RWPE1 (cell line): ENCODE data around the gene METTL4.

ENCODE experiments used
- CTCF ChIA-PET: fragments of 350-600 bp; sonication (Branson Sonifier 250); formaldehyde crosslinking; extraction: SDS; loops from one replicate; lab custom pipeline; 2021; lab: Yijun Ruan, JAX
- POLR2A ChIA-PET: fragments of 400-600 bp; formaldehyde crosslinking; extraction: SDS; loops from one replicate; lab custom pipeline; 2020; ENCODE audit warnings: antibody characterized with exemption; ENCODE audit not compliant: low non-redundant PET; lab: Yijun Ruan, JAX
- DNase-seq: peaks from one replicate; pipeline ENCODE4 v3.0.0; 2012; ENCODE audit warnings: low spot score
- H3K27ac ChIP-seq: fragments of 450-650 bp; 2 replicates; pipeline ENCODE4 v1.5.1; 2017
- TF ChIP-seq, protein P1 (sequence below): fragments of 450-650 bp; conservative IDR thresholded peaks from 2 replicates; pipeline ENCODE4 v1.5.1; 2017; ENCODE audit warnings: low read depth, mild to moderate bottlenecking

The METTL4 gene

DNA sequence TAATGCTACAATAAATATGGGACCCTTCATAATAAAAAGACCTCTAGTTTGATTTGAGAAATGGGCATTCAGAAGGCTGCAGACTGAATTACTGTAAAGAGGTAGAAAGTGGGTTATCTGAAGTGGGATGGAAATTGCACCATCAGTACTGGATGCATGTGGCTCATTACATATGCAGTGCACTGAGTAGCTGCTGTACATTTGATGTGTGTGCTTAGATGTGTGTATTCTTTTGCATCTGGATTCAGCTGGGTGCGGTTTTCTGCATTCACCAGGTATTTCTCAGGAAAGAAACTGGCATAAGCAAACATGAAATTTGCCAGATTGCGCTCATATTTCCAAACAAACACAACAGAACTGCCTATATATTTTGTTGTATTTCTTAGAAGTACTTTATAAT lies 38.3 kb upstream of the METTL4 start:
- H3K27ac ChIP-seq: no peak overlapping the region
- TF ChIP-seq, protein P1, sequence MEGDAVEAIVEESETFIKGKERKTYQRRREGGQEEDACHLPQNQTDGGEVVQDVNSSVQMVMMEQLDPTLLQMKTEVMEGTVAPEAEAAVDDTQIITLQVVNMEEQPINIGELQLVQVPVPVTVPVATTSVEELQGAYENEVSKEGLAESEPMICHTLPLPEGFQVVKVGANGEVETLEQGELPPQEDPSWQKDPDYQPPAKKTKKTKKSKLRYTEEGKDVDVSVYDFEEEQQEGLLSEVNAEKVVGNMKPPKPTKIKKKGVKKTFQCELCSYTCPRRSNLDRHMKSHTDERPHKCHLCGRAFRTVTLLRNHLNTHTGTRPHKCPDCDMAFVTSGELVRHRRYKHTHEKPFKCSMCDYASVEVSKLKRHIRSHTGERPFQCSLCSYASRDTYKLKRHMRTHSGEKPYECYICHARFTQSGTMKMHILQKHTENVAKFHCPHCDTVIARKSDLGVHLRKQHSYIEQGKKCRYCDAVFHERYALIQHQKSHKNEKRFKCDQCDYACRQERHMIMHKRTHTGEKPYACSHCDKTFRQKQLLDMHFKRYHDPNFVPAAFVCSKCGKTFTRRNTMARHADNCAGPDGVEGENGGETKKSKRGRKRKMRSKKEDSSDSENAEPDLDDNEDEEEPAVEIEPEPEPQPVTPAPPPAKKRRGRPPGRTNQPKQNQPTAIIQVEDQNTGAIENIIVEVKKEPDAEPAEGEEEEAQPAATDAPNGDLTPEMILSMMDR: no peak
- ChIA-PET POLR2A (no interaction called here), CTCF (interaction anchor here (0.6 kb wide), 1 partner anchor 1111 kb away, joined by 3 read pairs; no protein-coding TSS in a partner anchor)
- no peak for DNase-seq

DNA sequence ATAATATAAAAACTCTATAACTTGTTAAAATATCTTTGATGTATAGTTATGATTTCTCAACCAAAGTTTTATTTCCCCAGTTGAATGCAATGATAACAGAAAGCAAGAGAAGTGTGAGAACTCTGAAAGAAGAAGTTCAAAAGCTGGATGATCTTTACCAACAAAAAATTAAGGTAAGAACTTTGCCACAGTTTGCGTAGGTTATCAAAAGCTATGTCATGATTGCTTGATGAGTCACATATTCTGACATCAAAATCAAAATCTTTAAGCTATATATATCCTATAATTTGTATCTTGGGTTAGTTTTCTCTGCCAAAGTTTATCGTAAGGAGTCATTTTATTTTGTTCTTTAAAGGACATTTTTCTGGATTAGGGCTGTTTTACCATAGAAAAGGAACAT lies 35.0 kb upstream of the METTL4 start:
- no peak for DNase-seq
- ChIA-PET CTCF (interaction anchor here (0.7 kb wide), 1 partner anchor 13 kb away, joined by 3 read pairs; no protein-coding TSS in a partner anchor), POLR2A (no interaction called here)
- TF ChIP-seq, protein P1: no peak
- no peak overlapping the region for H3K27ac ChIP-seq

DNA sequence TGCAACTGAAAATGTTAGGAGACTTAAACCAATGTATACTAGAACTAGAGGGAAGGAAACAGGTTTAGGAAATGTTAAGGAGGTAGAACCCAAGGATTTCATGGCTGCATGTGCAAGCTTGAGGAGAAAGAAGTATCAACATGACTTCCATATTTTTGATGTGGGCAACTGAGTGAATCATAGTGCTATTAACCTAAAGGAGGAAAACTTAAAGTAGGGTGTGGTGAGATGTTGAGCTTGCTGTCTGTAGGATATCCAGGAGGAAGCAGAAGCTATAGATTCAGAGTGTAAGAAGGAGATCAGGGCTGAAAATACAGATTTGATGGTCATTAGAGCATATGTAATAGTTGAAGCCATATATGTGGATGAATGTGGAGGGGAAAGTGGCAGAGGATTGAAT lies 31.5 kb upstream of the METTL4 start:
- TF ChIP-seq, protein P1: no peak
- ChIA-PET CTCF (interaction anchor here (0.7 kb wide), 1 partner anchor 22 kb away, joined by 3 read pairs; no protein-coding TSS in a partner anchor), POLR2A (no interaction called here)
- H3K27ac ChIP-seq: no peak overlapping the region
- no peak for DNase-seq

DNA sequence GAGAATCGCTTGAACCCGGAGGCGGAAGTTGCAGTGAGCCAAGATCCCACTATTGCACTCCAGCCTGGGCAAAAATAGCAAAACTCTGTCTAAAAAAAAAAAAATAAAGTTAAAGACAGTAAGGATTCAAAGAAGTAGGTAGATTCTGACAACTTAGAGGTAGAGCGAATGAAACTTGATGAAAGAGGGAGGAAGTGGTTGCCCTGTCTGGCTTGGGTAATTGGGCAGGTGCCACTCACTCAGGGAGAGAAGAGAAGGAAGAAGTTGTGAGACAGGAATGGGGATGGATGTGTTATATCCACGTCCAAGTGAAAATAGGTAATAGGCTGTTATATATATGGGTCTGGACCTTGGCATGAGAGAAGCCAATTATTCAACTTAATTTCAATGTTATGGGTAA lies 26.3 kb upstream of the METTL4 start:
- no peak overlapping the region for H3K27ac ChIP-seq
- TF ChIP-seq, protein P1: no peak
- POLR2A ChIA-PET: no interaction called here
- DNase-seq: no peak
- CTCF ChIA-PET: no interaction called here

DNA sequence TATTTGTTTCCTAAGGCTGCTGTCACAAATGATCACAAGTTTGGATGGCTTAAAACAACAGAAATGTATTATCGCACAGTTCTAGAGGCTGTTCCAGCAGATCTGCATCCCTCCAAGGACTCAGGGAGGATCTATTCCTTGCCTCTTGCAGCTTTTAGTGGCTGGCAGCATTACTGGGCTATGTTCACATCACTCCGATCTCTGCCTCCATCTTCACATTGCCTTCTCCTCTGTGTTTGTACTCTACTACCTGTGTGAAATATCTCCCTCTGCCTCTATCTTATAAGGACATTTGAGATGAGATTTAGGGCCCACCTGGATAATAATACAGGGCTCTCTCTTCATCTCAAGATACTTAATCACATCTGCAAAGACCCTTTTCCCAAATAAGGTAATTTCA lies 19.0 kb upstream of the METTL4 start:
- no peak overlapping the region for H3K27ac ChIP-seq
- CTCF ChIA-PET: no interaction called here
- POLR2A ChIA-PET: no interaction called here
- DNase-seq: no peak
- TF ChIP-seq, protein P1: no peak

DNA sequence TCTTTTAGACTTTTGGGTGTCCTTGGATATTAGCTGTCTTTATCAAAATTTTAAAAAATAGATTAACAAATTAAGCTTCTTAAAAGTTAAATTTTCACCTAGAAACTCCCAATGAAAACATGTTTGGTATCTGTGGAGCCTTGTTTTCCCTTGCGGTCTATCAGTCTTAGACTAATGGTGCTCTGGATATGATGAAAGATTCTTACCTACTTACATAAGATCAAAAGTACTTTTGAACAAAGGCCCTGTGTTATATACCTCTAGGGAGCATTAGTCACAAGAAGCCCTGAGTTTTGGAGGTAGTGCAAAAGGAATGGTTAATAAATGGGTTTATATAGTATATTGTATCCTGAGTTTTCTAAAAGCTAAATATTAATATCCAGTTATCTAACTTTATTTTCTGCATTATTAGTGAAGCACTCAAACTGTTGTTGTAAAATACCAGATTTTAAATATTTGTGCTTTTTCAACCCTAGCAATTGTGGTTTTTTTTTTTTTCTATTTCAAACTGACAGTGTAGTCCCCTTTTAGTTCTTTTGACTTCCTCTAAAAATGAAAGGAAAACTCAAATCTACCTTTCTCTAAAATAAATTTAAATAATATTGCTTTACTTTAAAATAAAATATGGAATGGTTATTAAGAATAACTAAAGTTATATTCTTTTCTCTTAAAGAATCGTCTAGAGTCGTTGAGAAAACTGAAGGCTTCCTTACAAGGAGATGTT lies 18.2 kb upstream of the METTL4 start:
- H3K27ac ChIP-seq: no peak overlapping the region
- ChIA-PET CTCF (interaction anchor here (0.6 kb wide), 1 partner anchor 1990 kb away, joined by 4 read pairs; no protein-coding TSS in a partner anchor), POLR2A (no interaction called here)
- peak; percentile 77 for DNase-seq
- TF ChIP-seq, protein P1: no peak
